ENCODE measurements around the gene NADSYN1.

Gene NADSYN1

GRCh38 chr11:71451596-71452198 lies 1.3 kb upstream of the NADSYN1 start:
- DNase-seq = no peak

GRCh38 chr11:71452199-71453036 lies 585 bp upstream of the NADSYN1 start:
- no peak for DNase-seq

GRCh38 chr11:71453918-71454304 lies 908 bp downstream of the NADSYN1 start:
- DNase-seq = no peak

GRCh38 chr11:71454470-71455113 lies 1.6 kb downstream of the NADSYN1 start:
- DNase-seq = no peak

GRCh38 chr11:71456294-71456693 lies 3.3 kb downstream of the NADSYN1 start:
- DNase-seq = no peak

GRCh38 chr11:71456831-71457230 lies 3.8 kb downstream of the NADSYN1 start:
- DNase-seq = no peak

GRCh38 chr11:71458146-71459070 lies 5.4 kb downstream of the NADSYN1 start:
- DNase-seq = no peak

- no peak for DNase-seq
Observed at GRCh38 chr11:71459076-71459766, 6.2 kb downstream of the NADSYN1 start.

GRCh38 chr11:71459767-71460320 lies 6.8 kb downstream of the NADSYN1 start:
- no peak for DNase-seq

GRCh38 chr11:71461696-71462095 lies 8.7 kb downstream of the NADSYN1 start:
- DNase-seq = no peak

- no peak for DNase-seq
Observed at GRCh38 chr11:71462726-71463125, 9.7 kb downstream of the NADSYN1 start.

GRCh38 chr11:71463331-71464211 lies 10.6 kb downstream of the NADSYN1 start:
- no peak for DNase-seq

GRCh38 chr11:71465054-71465453 lies 12.1 kb downstream of the NADSYN1 start:
- no peak for DNase-seq

- no peak for DNase-seq
Observed at GRCh38 chr11:71466358-71466757, 13.4 kb downstream of the NADSYN1 start.

GRCh38 chr11:71467164-71467563 lies 14.2 kb downstream of the NADSYN1 start:
- DNase-seq = no peak

- DNase-seq = no peak
Observed at GRCh38 chr11:71470946-71471345, 17.9 kb downstream of the NADSYN1 start.

- no peak for DNase-seq
Observed at GRCh38 chr11:71472357-71472885, 19.4 kb downstream of the NADSYN1 start.

GRCh38 chr11:71472941-71473792 lies 20.2 kb downstream of the NADSYN1 start:
- DNase-seq = no peak

- no peak for DNase-seq
Observed at GRCh38 chr11:71473793-71474080, 20.7 kb downstream of the NADSYN1 start.

All from right forelimb (tissue), 1 donor.